DOHH2 (cell line): ENCODE data around the gene LANCL3.
"Not testable (repeated sequence)": the region's sequence is repeated elsewhere in the genome, so short reads cannot be mapped to it uniquely, and the experiment has no call there.

ENCODE experiments used
- H3F3A ChIP-seq: fragments of 200-600 bp; sonication (generic), shearing (Covaris generic); 2 replicates; pipeline ENCODE4 v1.6.0; 2016; ENCODE audit warnings: antibody characterized with exemption, mild to moderate bottlenecking; ENCODE audit not compliant: control insufficient read depth, insufficient read depth
- H3K27ac ChIP-seq: fragments of 200-600 bp; sonication (generic); 2 replicates; pipeline ENCODE4 v1.5.1; 2014; ENCODE audit warnings: low read depth, mild to moderate bottlenecking, low read length, moderate library complexity
- H3K27me3 ChIP-seq: fragments of 200-600 bp; sonication (generic); 2 replicates; pipeline ENCODE4 v1.6.1; 2014; ENCODE audit warnings: mild to moderate bottlenecking, low read length, mixed read lengths; ENCODE audit not compliant: control insufficient read depth
- H3K36me3 ChIP-seq: fragments of 200-600 bp; sonication (generic); 2 replicates; pipeline ENCODE4 v1.6.1; 2014; ENCODE audit warnings: mild to moderate bottlenecking, low read length, moderate library complexity, mixed read lengths; ENCODE audit not compliant: control insufficient read depth
- H3K4me1 ChIP-seq: fragments of 200-600 bp; sonication (generic); 2 replicates; pipeline ENCODE4 v1.6.1; 2014; ENCODE audit warnings: mild to moderate bottlenecking, low read length, mixed read lengths; ENCODE audit not compliant: control insufficient read depth
- H3K4me2 ChIP-seq: fragments of 200-600 bp; sonication (generic); 2 replicates; pipeline ENCODE4 v1.6.0; 2014; ENCODE audit warnings: mild to moderate bottlenecking, low read length, moderate library complexity
- H3K4me3 ChIP-seq: fragments of 200-600 bp; sonication (generic); 2 replicates; pipeline ENCODE4 v1.5.1; 2014; ENCODE audit warnings: mild to moderate bottlenecking, low read length, mixed read lengths
- H3K79me2 ChIP-seq: fragments of 200-600 bp; sonication (generic); 2 replicates; pipeline ENCODE4 v1.6.1; 2014; ENCODE audit warnings: mild to moderate bottlenecking, low read length, mixed read lengths; ENCODE audit not compliant: control insufficient read depth
- H3K9me2 ChIP-seq: fragments of 200-600 bp; sonication (generic); replicated peaks from 2 replicates; pipeline ENCODE4 v1.6.1; 2014; ENCODE audit warnings: mild to moderate bottlenecking, low read length, mixed read lengths; ENCODE audit not compliant: control insufficient read depth
- H3K9me3 ChIP-seq: fragments of 200-600 bp; sonication (generic); 2 replicates; pipeline ENCODE4 v1.6.1; 2014; ENCODE audit warnings: antibody characterized with exemption, low read length, mixed read lengths; ENCODE audit not compliant: control insufficient read depth, insufficient read depth
- H4K20me1 ChIP-seq: fragments of 200-600 bp; sonication (generic); 2 replicates; pipeline ENCODE4 v1.6.0; 2014; ENCODE audit warnings: low read depth, mild to moderate bottlenecking, antibody characterized with exemption, low read length, moderate library complexity; ENCODE audit not compliant: control insufficient read depth, insufficient read depth
- CTCF ChIP-seq: fragments of 200-600 bp; sonication (generic); IDR thresholded peaks from one replicate; pipeline ENCODE4 v1.5.1; 2014; ENCODE audit warnings: antibody characterized with exemption, mild to moderate bottlenecking, low read depth, low read length; ENCODE audit not compliant: poor library complexity, severe bottlenecking
- EZH2phosphoT487 ChIP-seq: fragments of 200-600 bp; sonication (generic); IDR thresholded peaks from 2 replicates; pipeline ENCODE4 v1.6.1; 2017; ENCODE audit warnings: borderline replicate concordance, mild to moderate bottlenecking, antibody characterized with exemption, low read length, moderate library complexity, mixed read lengths

LANCL3 gene

DNA sequence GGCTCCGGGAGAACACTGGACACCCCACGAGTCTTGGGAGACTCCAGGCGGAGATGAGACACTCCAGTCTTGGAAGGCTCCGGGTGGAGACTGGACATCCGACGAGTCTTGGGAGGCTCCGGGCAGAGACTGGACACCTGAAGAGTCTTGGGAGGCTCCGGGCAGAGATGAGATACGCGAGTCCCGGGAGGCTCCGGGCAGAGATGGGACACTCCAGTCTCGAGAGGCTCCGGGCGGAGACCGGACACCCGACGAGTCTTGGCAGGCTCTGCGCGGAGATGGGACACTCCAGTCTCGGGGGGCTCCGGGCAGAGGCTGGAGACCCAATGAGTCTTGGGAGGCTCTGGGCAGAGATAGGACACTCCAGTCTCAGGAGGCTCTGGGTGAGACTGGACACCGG lies 28.1 kb upstream of the LANCL3 start:
- Histone ChIP-seq H4K20me1 (no peaks in the 10 kb centered on the region), H3K4me3 (no peak overlapping the region), H3K4me1 (no peaks in the 10 kb centered on the region), H3K9me2 (no peaks in the 10 kb centered on the region), H3K27me3 (no peaks in the 10 kb centered on the region), H3F3A (no peaks in the 10 kb centered on the region), H3K4me2 (no peak overlapping the region), H3K36me3 (no peaks in the 10 kb centered on the region), H3K9me3 (no peaks in the 10 kb centered on the region), H3K27ac (no peak overlapping the region), H3K79me2 (no peaks in the 10 kb centered on the region)
- no peak for TF ChIP-seq CTCF
- no peak for TF ChIP-seq EZH2phosphoT487

GRCh38 chrX:37544531-37544930 lies 26.9 kb upstream of the LANCL3 start:
- not testable (repeated sequence) for H3K4me3 ChIP-seq, H3K9me2 ChIP-seq, H3K9me3 ChIP-seq, H3K4me1 ChIP-seq, H3K79me2 ChIP-seq, H3K27me3 ChIP-seq, H3K27ac ChIP-seq, H3K4me2 ChIP-seq, H4K20me1 ChIP-seq, H3K36me3 ChIP-seq, H3F3A ChIP-seq

DNA sequence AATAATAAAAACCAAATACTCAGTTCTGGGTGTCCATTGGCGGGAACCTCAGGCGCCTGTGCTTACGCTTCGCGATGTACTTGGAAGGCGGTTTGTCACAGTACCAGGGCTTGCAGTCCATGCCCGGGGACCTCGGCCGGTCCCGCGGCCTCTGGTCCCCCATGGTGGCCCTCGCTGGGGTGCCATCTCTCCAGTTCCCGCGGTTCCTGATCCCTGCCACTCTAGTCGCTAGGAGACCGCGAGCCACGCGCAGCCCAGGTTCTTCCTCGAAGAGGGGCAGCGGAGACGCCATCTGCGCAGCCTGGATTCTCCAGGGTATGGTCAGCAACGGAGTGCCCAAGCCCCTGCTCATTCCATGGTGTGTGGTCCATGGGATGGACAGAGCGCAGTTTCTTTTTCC lies 26.4 kb upstream of the LANCL3 start:
- no peaks in the 10 kb centered on the region for H3K27me3 ChIP-seq
- no peak for TF ChIP-seq CTCF
- TF ChIP-seq EZH2phosphoT487, result no peak
- no peaks in the 10 kb centered on the region for H3K4me1 ChIP-seq
- H3K9me3 ChIP-seq, result no peaks in the 10 kb centered on the region
- no peaks in the 10 kb centered on the region for H3K36me3 ChIP-seq
- no peaks in the 10 kb centered on the region for H3K9me2 ChIP-seq
- no peak overlapping the region for H3K4me2 ChIP-seq
- no peak overlapping the region for H3K27ac ChIP-seq
- no peaks in the 10 kb centered on the region for H3F3A ChIP-seq
- H4K20me1 ChIP-seq, result no peaks in the 10 kb centered on the region
- no peaks in the 10 kb centered on the region for H3K79me2 ChIP-seq
- H3K4me3 ChIP-seq, result no peak overlapping the region

GRCh38 chrX:37549619-37550018 lies 21.8 kb upstream of the LANCL3 start:
- not testable (repeated sequence) for H4K20me1 ChIP-seq, H3K36me3 ChIP-seq, H3K79me2 ChIP-seq, H3K4me3 ChIP-seq, H3F3A ChIP-seq, H3K4me1 ChIP-seq, H3K9me3 ChIP-seq, H3K4me2 ChIP-seq, H3K9me2 ChIP-seq, H3K27me3 ChIP-seq, H3K27ac ChIP-seq
